Choroid plexus epithelial cell (primary cell): ENCODE measurements around the gene CLSTN2.

Source experiments
- DNase-seq: peaks from one replicate; pipeline ENCODE4 v3.0.0-alpha.2; 2010; ENCODE audit warnings: low read depth
- H3K4me3 ChIP-seq: 2 replicates; pipeline ENCODE4 v1.5.1; 2011; ENCODE audit warnings: low read depth, mild to moderate bottlenecking, control low read depth, low read length, moderate library complexity
- CTCF ChIP-seq: conservative IDR thresholded peaks from 2 replicates; pipeline ENCODE4 v1.5.1; 2011; ENCODE audit warnings: low read depth, mild to moderate bottlenecking, control low read depth, inconsistent platforms, low read length, moderate library complexity

The CLSTN2 gene

GRCh38 chr3:140206196-140207040 lies 271.4 kb downstream of the CLSTN2 start:
- peak; percentile 38 for TF ChIP-seq CTCF
- H3K4me3 ChIP-seq = no peak overlapping the region
- DNase-seq = peak; percentile 51

- TF ChIP-seq CTCF = no peak
- no peak for DNase-seq
Observed at GRCh38 chr3:140207541-140207940, 272.6 kb downstream of the CLSTN2 start.

GRCh38 chr3:140216249-140216648 lies 281.3 kb downstream of the CLSTN2 start:
- peak; percentile 65 for TF ChIP-seq CTCF
- DNase-seq = peak; percentile 13
- H3K4me3 ChIP-seq = no peak overlapping the region

More at GRCh38 chr3:140207541-140207940, 272.6 kb downstream of the CLSTN2 start:
- no peak overlapping the region for H3K4me3 ChIP-seq

- no peak for DNase-seq
- no peak overlapping the region for H3K4me3 ChIP-seq
- TF ChIP-seq CTCF = no peak
Observed at GRCh38 chr3:140219291-140219690, 284.3 kb downstream of the CLSTN2 start.

- no peak for DNase-seq
- H3K4me3 ChIP-seq = no peak overlapping the region
- peak; percentile 17 for TF ChIP-seq CTCF
Observed at GRCh38 chr3:140219923-140220452, 285.0 kb downstream of the CLSTN2 start.

- H3K4me3 ChIP-seq = no peak overlapping the region
- no peak for DNase-seq
- no peak for TF ChIP-seq CTCF
Observed at GRCh38 chr3:140223197-140223596, 288.2 kb downstream of the CLSTN2 start.
